NCI-H146 (cell line): ENCODE data around the gene ADD3.

Experiments used
- DNase-seq: peaks from one replicate; lab custom pipeline; 2025; lab: John Stamatoyannopoulos, UW

ADD3 gene

GRCh38 chr10:110174816-110175215 is 167.0 kb downstream of the ADD3 start:
- no peak for DNase-seq

- DNase-seq, result no peak
Measured at GRCh38 chr10:110175406-110175805, 167.6 kb downstream of the ADD3 start.

GRCh38 chr10:110176141-110177030 is 168.6 kb downstream of the ADD3 start:
- no peak for DNase-seq

DNA sequence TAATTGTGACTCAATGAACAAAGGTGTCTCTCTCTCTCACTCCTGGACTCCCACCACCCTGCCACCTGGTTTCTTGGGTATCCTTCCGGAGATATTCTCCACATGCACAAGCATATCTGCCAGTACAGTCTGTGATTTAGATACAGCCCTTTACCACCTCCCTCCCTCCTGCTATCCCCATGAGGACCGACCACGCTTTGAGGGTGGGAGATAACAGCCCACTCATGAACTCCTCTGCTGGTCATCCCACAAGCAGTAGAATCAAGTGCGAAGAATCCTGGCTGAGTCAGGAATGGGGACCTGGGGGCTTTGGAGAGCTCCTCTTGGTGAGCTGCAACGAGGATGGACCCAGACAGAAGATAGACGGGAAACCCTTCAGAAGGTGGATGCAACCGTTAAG is 171.4 kb downstream of the ADD3 start:
- DNase-seq, result no peak

GRCh38 chr10:110181451-110181850 is 173.7 kb downstream of the ADD3 start:
- DNase-seq, result peak; percentile 16

DNA sequence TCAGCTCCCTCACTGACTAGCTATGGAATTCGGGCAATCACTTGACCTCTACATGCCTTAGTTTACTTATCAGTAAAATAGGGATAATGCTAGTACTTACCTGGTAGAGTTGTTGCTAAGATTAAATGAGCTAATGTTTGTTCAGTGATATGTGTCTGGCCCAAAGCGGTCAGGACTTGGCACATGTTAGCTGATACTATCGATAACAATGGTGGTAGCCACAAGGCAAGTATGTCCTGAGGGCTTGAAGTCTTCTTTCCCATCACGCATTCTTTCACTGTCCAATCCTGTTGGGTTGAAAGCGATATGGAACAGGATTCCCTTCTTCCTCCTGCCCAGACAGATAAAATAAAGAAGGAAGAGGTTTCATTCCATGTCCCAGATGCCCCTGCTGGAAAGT is 174.1 kb downstream of the ADD3 start:
- DNase-seq, result no peak

DNA sequence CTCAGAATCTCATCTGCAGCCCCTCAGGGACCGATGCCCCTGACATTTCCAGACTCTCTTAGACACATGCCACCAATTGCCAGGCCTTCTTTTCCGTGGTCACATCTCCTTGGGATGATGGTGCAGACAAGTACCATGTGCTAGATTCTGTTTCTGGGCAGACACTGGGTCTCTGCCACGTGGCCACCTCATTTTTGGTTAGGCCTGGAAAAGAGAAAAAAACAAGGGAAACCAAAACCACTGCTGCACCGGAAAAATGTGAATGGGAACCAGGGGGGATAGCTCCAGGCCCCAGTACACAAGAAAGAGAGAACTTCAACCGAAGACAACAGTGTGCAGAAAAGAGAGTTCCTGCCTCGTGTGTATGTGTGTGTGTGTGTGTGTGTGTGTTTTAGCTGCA is 176.6 kb downstream of the ADD3 start:
- no peak for DNase-seq
